IPS-18c (cell line): ENCODE results near the gene MLLT10.

Experiments used
- H3K4me3 ChIP-seq: 2 replicates; pipeline ENCODE4 v1.7.0; 2013; ENCODE audit warnings: low read depth, mild to moderate bottlenecking, low read length, moderate library complexity; ENCODE audit not compliant: insufficient read depth
- H3K9me3 ChIP-seq: one replicate; pipeline ENCODE4 v1.6.1; 2013; ENCODE audit warnings: mild to moderate bottlenecking, low read length, moderate library complexity; ENCODE audit not compliant: control insufficient read depth, insufficient read depth

MLLT10 gene

GRCh38 chr10:21512573-21513404, 21.2 kb upstream of the MLLT10 start:
- peak overlapping the region; percentile 29; the same call in 1 of the 2 replicates for H3K4me3 ChIP-seq

GRCh38 chr10:21513405-21513788, 20.6 kb upstream of the MLLT10 start:
- H3K4me3 ChIP-seq = no peak overlapping the region; the same call in 1 of the 2 replicates
- no peaks in the 10 kb centered on the region for H3K9me3 ChIP-seq

More at GRCh38 chr10:21512573-21513404, 21.2 kb upstream of the MLLT10 start:
- H3K9me3 ChIP-seq = no peaks in the 10 kb centered on the region

- peak overlapping the region; percentile 85; the same call in 1 of the 2 replicates for H3K4me3 ChIP-seq
- H3K9me3 ChIP-seq = no peaks in the 10 kb centered on the region
These were observed 19.8 kb upstream of the MLLT10 start for GRCh38 chr10:21514129-21514817.

GRCh38 chr10:21514818-21515351, 19.1 kb upstream of the MLLT10 start:
- peak overlapping the region; percentile 85 for H3K4me3 ChIP-seq

GRCh38 chr10:21515361-21516241, 18.4 kb upstream of the MLLT10 start:
- Histone ChIP-seq H3K4me3 (peak overlapping the region; percentile 85), H3K9me3 (no peaks in the 10 kb centered on the region)

More at GRCh38 chr10:21514818-21515351, 19.1 kb upstream of the MLLT10 start:
- no peaks in the 10 kb centered on the region for H3K9me3 ChIP-seq

GRCh38 chr10:21516242-21517131, 17.5 kb upstream of the MLLT10 start:
- H3K4me3 ChIP-seq = peak overlapping the region; percentile 85

GRCh38 chr10:21517134-21518031, 16.6 kb upstream of the MLLT10 start:
- H3K9me3 ChIP-seq = no peaks in the 10 kb centered on the region
- H3K4me3 ChIP-seq = peak overlapping the region; percentile 73

More at GRCh38 chr10:21516242-21517131, 17.5 kb upstream of the MLLT10 start:
- no peaks in the 10 kb centered on the region for H3K9me3 ChIP-seq

- no peaks in the 10 kb centered on the region for H3K9me3 ChIP-seq
- H3K4me3 ChIP-seq = peak overlapping the region; percentile 73
These were observed 15.8 kb upstream of the MLLT10 start for GRCh38 chr10:21518149-21518640.

GRCh38 chr10:21518641-21519396, 15.2 kb upstream of the MLLT10 start:
- H3K4me3 ChIP-seq = peak overlapping the region; percentile 73
- H3K9me3 ChIP-seq = no peaks in the 10 kb centered on the region

- Histone ChIP-seq H3K4me3 (peak overlapping the region; percentile 73), H3K9me3 (no peaks in the 10 kb centered on the region)
These were observed 14.6 kb upstream of the MLLT10 start for GRCh38 chr10:21519397-21519933.

- Histone ChIP-seq H3K4me3 (peak overlapping the region; percentile 73), H3K9me3 (no peaks in the 10 kb centered on the region)
These were observed 14.0 kb upstream of the MLLT10 start for GRCh38 chr10:21519941-21520436.

GRCh38 chr10:21520509-21520908, 13.5 kb upstream of the MLLT10 start:
- Histone ChIP-seq H3K4me3 (no peak overlapping the region), H3K9me3 (no peaks in the 10 kb centered on the region)

GRCh38 chr10:21520949-21521348, 13.1 kb upstream of the MLLT10 start:
- H3K4me3 ChIP-seq = no peak overlapping the region
- H3K9me3 ChIP-seq = no peaks in the 10 kb centered on the region
